ENCODE measurements around the gene CYP2C9. TPM values are rescaled to one million over a fixed set of nuclear protein-coding genes. Genes with fewer than 3 reads are reported as not detected.

Gene CYP2C9
- total and polyA plus RNA-seq, 2 of the 13 experiments (the other 11 are each of a cell fraction or from before 2014, with no cell fraction given) = not detected

DNA sequence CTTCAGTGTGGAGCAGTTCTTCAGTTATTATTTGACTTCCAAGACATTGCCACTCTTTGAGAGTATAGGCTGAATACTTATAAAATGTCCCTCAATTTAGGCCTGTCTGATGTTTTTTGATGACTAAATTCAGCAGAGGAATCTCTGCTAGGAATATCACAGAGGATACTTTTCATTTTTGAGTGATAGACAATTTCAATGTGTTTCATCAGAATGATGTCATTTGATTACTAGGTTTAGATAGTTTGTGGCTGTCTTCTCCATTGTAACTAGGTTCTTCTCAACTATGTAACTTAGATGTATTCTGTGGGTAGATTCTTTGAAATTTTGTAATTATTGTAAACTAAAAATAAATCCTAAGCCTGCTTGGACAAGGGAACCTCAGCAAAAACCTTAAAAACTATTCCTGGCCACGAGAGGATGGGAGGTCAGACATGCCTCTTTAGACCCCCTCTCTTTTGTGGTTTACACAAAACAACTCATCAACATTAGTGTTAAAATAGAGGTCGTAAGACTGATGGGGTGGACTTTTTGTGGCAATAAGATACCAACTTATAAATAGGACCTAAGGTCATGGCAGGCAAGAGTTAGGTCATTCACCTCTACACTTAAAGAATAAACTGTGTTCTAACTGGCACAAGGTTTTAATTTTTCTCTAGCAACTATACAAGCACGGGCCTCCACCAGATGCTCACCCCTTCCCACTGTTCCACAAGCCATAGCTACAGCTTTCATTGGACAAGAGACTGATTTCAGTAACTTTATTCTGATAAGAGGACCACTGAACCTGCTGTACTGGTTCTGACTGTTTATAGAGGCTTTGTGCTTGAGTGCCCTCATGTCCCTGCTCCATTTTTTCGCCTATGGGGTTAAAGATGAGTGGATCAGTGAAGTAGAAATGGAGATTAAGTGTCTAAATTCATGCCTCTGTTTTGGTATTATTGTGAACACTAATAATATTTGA is 97.2 kb downstream of the CYP2C9 start:
- Histone ChIP-seq H2AFZ (ENCODE audit: low read length) (no peak overlapping the region), H3K27me3 (ENCODE audit: control insufficient read depth in 1 of 2, insufficient read depth in 2 of 2, low read length in 2 of 2) (no peaks in the 10 kb centered on the region), H3K9me3 (ENCODE audit: low read length) (no peaks in the 10 kb centered on the region), H3K9ac (ENCODE audit: insufficient read depth, low read depth, low read length) (no peak overlapping the region), H3K27ac (ENCODE audit: extremely low read length, insufficient read depth, low read length) (no peak overlapping the region), H3K4me1 (ENCODE audit: insufficient read depth, low read length) (no peaks in the 10 kb centered on the region), H3K79me2 (ENCODE audit: insufficient read depth, low read length) (no peaks in the 10 kb centered on the region), H4K20me1 (ENCODE audit: insufficient read depth, low read length) (no peaks in the 10 kb centered on the region), H3K4me3 (replicated peaks in 1 of 3; ENCODE audit: insufficient read depth in 1 of 3, low read depth in 2 of 3, low read length in 3 of 3) (no peak overlapping the region), H3K4me2 (ENCODE audit: low read depth, low read length) (no peak overlapping the region), H3K36me3 (replicated peaks in 1 of 2; ENCODE audit: control insufficient read depth in 1 of 2, insufficient read depth in 2 of 2, low read length in 2 of 2) (no peaks in the 10 kb centered on the region)
- FAIRE-seq (no peak), ATAC-seq (no peak), DNase-seq (ENCODE audit: low spot score) (no peak)
- no peak for TF ChIP-seq MEIS2 (CRISPR knock-in tag; IDR thresholded peaks at IDR 0.05)
- TF ChIP-seq ATF7 (IDR thresholded peaks at IDR 0.05) = peak; percentile 56; the same call in 1 of the 2 replicates
- TF ChIP-seq ATF7 (CRISPR knock-in tag; IDR thresholded peaks at IDR 0.05) = no peak
- 1% methylated on average over 4 of the region's 4 CpGs for WGBS (ENCODE audit: low lambda C conversion rate)
- no TSS peak for BruUV-seq (replicated peaks)
- in situ Hi-C loops (cut with HindIII; ENCODE audit: extremely low pct_ligation_motif_present, low pct_unique_long_range_greater_than_20kb) = no loop called here
- intact Hi-C loops (cut with micrococcal nuclease; ENCODE audit: unreplicated experiment) = no loop called here
- ChIA-PET CTCF (ENCODE audit: low intra/inter-chr PET ratio, low total read pairs) (no interaction called here), POLR2A (no interaction called here)

DNA sequence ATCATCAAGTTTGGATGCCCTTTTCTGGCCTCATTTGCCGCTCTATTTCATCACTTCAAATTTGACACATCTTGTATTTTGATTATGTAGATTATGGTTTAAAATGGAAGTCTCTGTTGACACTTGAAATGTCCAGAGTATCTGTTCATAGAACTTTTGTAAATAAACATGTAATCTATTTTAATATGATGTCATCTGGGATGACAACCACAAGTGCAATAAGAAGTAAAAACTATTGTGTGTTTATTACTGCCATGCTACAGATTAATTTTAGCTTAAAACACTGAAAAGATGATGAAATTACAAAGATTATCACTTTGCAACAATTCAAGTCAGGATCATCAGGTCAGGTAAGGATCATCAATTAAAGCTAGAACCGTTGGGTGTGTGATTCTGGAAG is 100.8 kb downstream of the CYP2C9 start:
- POLR2A ChIA-PET = no interaction called here
- 20% methylated on average over 2 of the region's 2 CpGs for WGBS (ENCODE audit: low lambda C conversion rate)
- Histone ChIP-seq H3K79me2 (ENCODE audit: insufficient read depth, low read length) (no peaks in the 10 kb centered on the region), H2AFZ (ENCODE audit: low read length) (no peak overlapping the region), H3K4me1 (ENCODE audit: insufficient read depth, low read length) (no peaks in the 10 kb centered on the region), H3K27me3 (ENCODE audit: control insufficient read depth in 1 of 2, insufficient read depth in 2 of 2, low read length in 2 of 2) (no peaks in the 10 kb centered on the region), H3K4me2 (ENCODE audit: low read depth, low read length) (no peak overlapping the region), H3K27ac (ENCODE audit: extremely low read length, insufficient read depth, low read length) (no peak overlapping the region), H3K4me3 (replicated peaks in 1 of 3; ENCODE audit: insufficient read depth in 1 of 3, low read depth in 2 of 3, low read length in 3 of 3) (no peak overlapping the region), H3K9ac (ENCODE audit: insufficient read depth, low read depth, low read length) (no peak overlapping the region), H3K9me3 (ENCODE audit: low read length) (no peaks in the 10 kb centered on the region), H3K36me3 (replicated peaks in 1 of 2; ENCODE audit: control insufficient read depth in 1 of 2, insufficient read depth in 2 of 2, low read length in 2 of 2) (no peaks in the 10 kb centered on the region), H4K20me1 (ENCODE audit: insufficient read depth, low read length) (no peaks in the 10 kb centered on the region)
- FAIRE-seq = no peak
- intact Hi-C loops (cut with micrococcal nuclease; ENCODE audit: unreplicated experiment) (no loop called here), in situ Hi-C loops (cut with HindIII; ENCODE audit: extremely low pct_ligation_motif_present, low pct_unique_long_range_greater_than_20kb) (no loop called here)
- no TSS peak for BruUV-seq (replicated peaks)
- CTCF ChIA-PET (ENCODE audit: low intra/inter-chr PET ratio, low total read pairs) = no interaction called here
- TF ChIP-seq ATF7 (IDR thresholded peaks at IDR 0.05) (peak; percentile 75), ATF7 (CRISPR knock-in tag; IDR thresholded peaks at IDR 0.05) (no peak), ZFP1 (CRISPR knock-in tag; IDR thresholded peaks at IDR 0.05) (no peak)
- TF ChIP-seq, protein P1, sequence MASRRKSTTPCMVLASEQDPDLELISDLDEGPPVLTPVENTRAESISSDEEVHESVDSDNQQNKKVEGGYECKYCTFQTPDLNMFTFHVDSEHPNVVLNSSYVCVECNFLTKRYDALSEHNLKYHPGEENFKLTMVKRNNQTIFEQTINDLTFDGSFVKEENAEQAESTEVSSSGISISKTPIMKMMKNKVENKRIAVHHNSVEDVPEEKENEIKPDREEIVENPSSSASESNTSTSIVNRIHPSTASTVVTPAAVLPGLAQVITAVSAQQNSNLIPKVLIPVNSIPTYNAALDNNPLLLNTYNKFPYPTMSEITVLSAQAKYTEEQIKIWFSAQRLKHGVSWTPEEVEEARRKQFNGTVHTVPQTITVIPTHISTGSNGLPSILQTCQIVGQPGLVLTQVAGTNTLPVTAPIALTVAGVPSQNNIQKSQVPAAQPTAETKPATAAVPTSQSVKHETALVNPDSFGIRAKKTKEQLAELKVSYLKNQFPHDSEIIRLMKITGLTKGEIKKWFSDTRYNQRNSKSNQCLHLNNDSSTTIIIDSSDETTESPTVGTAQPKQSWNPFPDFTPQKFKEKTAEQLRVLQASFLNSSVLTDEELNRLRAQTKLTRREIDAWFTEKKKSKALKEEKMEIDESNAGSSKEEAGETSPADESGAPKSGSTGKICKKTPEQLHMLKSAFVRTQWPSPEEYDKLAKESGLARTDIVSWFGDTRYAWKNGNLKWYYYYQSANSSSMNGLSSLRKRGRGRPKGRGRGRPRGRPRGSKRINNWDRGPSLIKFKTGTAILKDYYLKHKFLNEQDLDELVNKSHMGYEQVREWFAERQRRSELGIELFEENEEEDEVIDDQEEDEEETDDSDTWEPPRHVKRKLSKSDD (CRISPR knock-in tag; IDR thresholded peaks at IDR 0.05; ENCODE audit: low read depth) = no peak
- DNase-seq (ENCODE audit: low spot score) = no peak
- no peak for ATAC-seq

Small RNAs within 50 kb of the gene (small RNA-seq; reads per million reads assigned to genes)
- gene CYP2C60P (ENCODE audit: insufficient read depth in 2 of 3, insufficient read length in 3 of 3, low read depth in 2 of 3, low replicate concordance in 1 of 3) = 0 reads per million in 3 experiments

Other genes starting within 250 kb of the CYP2C9 start
- not detected in 2 replicates for gene CYP2C19, start 176.0 kb upstream of the CYP2C9 start, total RNA-seq (2016; rRNA removed; fragmentation: Illumina TruSeq; extraction: Trizol)
- not detected in 2 replicates for gene CYP2C19, start 176.0 kb upstream of the CYP2C9 start, polyA plus RNA-seq (2011; rRNA removed)
- 0.09 TPM in 1 of 2 replicates, not detected in the other for gene CYP2C8, start 130.8 kb downstream of the CYP2C9 start, total RNA-seq (2016; rRNA removed; fragmentation: Illumina TruSeq; extraction: Trizol)
- gene CYP2C8, start 130.8 kb downstream of the CYP2C9 start, polyA plus RNA-seq (2011; rRNA removed) = 0.13 and 0.15 TPM in 2 replicates

Measured in HepG2 (cell line).